Measurements from ENCODE around the gene GARS1. TPM values are rescaled to one million over a fixed set of nuclear protein-coding genes. Genes with fewer than 3 reads are reported as not detected.

The GARS1 gene, protein sequence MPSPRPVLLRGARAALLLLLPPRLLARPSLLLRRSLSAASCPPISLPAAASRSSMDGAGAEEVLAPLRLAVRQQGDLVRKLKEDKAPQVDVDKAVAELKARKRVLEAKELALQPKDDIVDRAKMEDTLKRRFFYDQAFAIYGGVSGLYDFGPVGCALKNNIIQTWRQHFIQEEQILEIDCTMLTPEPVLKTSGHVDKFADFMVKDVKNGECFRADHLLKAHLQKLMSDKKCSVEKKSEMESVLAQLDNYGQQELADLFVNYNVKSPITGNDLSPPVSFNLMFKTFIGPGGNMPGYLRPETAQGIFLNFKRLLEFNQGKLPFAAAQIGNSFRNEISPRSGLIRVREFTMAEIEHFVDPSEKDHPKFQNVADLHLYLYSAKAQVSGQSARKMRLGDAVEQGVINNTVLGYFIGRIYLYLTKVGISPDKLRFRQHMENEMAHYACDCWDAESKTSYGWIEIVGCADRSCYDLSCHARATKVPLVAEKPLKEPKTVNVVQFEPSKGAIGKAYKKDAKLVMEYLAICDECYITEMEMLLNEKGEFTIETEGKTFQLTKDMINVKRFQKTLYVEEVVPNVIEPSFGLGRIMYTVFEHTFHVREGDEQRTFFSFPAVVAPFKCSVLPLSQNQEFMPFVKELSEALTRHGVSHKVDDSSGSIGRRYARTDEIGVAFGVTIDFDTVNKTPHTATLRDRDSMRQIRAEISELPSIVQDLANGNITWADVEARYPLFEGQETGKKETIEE
- 140 to 158 TPM (median 154 TPM) in 5 replicates for total RNA-seq (2022; extraction: Qiagen RNA extraction; ENCODE audit: low read depth)

DNA sequence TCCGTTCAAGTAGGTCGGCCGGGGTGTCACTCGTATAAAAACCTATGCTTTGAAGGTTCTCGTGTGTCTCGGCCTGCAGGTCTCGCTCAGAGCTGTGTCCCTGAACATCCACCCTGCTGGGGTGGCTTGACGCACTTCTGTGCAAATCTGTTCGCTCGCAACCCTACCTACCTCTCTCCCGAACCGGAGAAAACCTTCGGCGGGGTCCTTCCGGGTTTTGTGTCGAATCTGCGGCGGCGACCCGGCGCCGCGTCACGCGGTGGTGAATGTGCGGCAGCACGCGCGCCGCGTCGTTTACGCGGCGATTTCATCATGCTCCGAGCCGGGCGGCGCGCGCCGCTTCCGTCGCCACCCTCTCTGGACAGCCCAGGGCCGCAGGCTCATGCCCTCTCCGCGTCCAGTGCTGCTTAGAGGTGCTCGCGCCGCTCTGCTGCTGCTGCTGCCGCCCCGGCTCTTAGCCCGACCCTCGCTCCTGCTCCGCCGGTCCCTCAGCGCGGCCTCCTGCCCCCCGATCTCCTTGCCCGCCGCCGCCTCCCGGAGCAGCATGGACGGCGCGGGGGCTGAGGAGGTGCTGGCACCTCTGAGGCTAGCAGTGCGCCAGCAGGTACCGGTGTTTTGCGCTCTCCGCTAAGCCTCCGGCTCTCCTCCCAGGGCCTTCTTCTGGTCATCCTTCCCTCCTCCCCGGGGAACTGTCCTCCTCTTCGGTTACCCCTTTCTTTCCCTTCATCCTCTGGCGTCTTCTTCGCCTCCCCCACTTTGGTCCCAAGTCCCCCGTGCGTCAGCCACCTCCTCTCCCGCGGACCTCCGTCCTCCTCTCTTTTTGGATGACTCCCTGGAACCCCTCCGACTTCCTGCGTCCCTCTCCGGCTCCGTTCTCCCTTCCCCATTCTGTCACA lies at the start of gene GARS1:
Gene GARS1 (plus strand): TSS at position 339 of the 896 bp plus-strand sequence. CDS start 44 bp downstream, at position 383.

DNA sequence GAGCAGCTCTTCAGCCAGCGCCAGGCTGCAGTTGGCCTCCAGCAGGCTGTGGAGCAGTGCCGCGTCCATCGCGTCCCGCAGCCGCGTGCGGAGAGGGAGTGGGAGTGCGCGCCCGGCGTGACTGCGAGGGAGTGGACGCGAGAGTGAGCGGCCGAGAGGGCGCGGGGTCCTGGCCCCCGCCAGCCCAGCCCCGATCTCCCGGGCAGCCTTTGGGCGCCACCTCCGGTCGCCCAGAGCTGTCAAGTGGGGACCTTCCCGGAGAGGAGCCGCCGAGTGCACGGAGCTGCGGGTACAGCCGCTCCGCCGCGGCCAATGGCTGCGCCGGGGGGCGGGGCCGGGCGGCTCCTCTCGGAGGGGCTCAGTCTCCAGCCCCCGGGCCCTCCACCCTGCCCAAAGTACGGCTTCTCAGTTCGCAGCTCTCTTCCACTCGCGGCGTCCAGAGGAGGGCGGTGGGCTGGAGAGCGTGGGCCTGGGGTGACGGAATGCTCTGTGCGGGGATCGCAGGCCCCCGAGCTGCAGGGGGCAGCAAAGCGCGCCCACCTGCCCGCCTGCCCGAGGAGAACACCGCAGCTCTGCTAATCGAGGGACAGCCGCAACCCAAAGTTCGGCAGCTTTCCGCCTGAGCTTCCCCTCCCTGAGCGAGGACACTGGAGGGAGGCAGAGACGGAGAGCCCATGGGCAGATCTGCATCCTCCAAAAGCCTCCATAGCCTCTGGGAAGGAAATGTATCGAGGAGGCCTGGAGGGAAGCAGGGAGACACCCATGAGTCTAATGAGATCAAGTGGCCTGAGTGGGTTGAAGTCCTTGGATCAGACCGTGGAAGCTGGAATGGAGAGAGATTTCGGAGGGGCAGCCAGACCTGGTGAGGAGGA lies 87.8 kb downstream of the GARS1 start, which contains the start of gene CRHR2:
Gene CRHR2 (minus strand): TSS at position 245 of the 872 bp plus-strand sequence. CDS start 176 bp downstream, at position 69.

Other genes with a start within 250 kb of the GARS1 start
- 4.3 to 7.2 TPM (median 6.1 TPM) in 5 replicates for gene NOD1, start 116.1 kb upstream of the GARS1 start, total RNA-seq (2022; extraction: Qiagen RNA extraction; ENCODE audit: low read depth)
- 70.7 to 84.8 TPM (median 74.9 TPM) in 5 replicates for gene GGCT, start 90.0 kb upstream of the GARS1 start, total RNA-seq (2022; extraction: Qiagen RNA extraction; ENCODE audit: low read depth)
- gene CRHR2, start 87.6 kb downstream of the GARS1 start, total RNA-seq (2022; extraction: Qiagen RNA extraction; ENCODE audit: low read depth) = not detected in 5 replicates
- not detected in 5 replicates for gene INMT, start 157.3 kb downstream of the GARS1 start, total RNA-seq (2022; extraction: Qiagen RNA extraction; ENCODE audit: low read depth)
- 2.6 to 3.5 TPM (median 3.2 TPM) in 5 replicates for gene MINDY4, start 176.5 kb downstream of the GARS1 start, total RNA-seq (2022; extraction: Qiagen RNA extraction; ENCODE audit: low read depth)

All from A549 treated with DMSO at 1 μM for 4 hours (cell line).